Tibial nerve (tissue), 3 donors: Measurements from ENCODE around the gene CDKL4.

ENCODE experiments used
- POLR2A ChIP-seq, 2 donors: fragments of 450-650 bp; IDR thresholded peaks; one replicate each; pipeline ENCODE4 v1.6.1; 2017; ENCODE audit warnings: antibody characterized with exemption in 2 of 2, mild to moderate bottlenecking in 2 of 2, moderate library complexity in 2 of 2
- TF ChIP-seq, protein P1 (sequence below), 5 experiments: fragments of 200-600 bp in 3 of 5; fragments of 450-650 bp in 2 of 5; sonication (generic) in 3 of 5; IDR thresholded peaks; one replicate each; pipeline ENCODE4 v1.5.1; 2016 to 2019; ENCODE audit warnings: antibody characterized with exemption in 5 of 5, mild to moderate bottlenecking in 3 of 5, moderate library complexity in 2 of 5

GRCh38 chr2:39269941-39270340 lies 26.2 kb upstream of the CDKL4 start:
- TF ChIP-seq, protein P1, sequence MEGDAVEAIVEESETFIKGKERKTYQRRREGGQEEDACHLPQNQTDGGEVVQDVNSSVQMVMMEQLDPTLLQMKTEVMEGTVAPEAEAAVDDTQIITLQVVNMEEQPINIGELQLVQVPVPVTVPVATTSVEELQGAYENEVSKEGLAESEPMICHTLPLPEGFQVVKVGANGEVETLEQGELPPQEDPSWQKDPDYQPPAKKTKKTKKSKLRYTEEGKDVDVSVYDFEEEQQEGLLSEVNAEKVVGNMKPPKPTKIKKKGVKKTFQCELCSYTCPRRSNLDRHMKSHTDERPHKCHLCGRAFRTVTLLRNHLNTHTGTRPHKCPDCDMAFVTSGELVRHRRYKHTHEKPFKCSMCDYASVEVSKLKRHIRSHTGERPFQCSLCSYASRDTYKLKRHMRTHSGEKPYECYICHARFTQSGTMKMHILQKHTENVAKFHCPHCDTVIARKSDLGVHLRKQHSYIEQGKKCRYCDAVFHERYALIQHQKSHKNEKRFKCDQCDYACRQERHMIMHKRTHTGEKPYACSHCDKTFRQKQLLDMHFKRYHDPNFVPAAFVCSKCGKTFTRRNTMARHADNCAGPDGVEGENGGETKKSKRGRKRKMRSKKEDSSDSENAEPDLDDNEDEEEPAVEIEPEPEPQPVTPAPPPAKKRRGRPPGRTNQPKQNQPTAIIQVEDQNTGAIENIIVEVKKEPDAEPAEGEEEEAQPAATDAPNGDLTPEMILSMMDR (IDR thresholded peaks at IDR 0.05) = no peak
- no peak for TF ChIP-seq POLR2A (IDR thresholded peaks at IDR 0.05)
